K562 (cell line): ENCODE data around the gene TMPRSS7. TPM values are rescaled to one million over a fixed set of nuclear protein-coding genes. Genes with fewer than 3 reads are reported as not detected.

ENCODE experiments used
- ATAC-seq: fragments of 200-7000 bp; cut with Tn5 transposase; 3 replicates; pipeline ENCODE4 v1.9.1; 2020; ENCODE audit warnings: moderate library complexity
- BruUV-seq: library from RNA; stranded (reverse); fragments of 400-500 nt; replicated peaks from 2 replicates; lab custom pipeline; 2021; lab: Mats Ljungman, UMichigan
- CTCF ChIA-PET: fragments of 300-600 bp; formaldehyde crosslinking; extraction: SDS; loops from one replicate; lab custom pipeline; 2021; ENCODE audit warnings: low intra/inter-chr PET ratio; lab: Yijun Ruan, JAX
- POLR2A ChIA-PET: fragments of 300-600, 350-650 bp; sonication (Branson Sonifier 250); formaldehyde crosslinking; extraction: SDS; loops from one replicate; lab custom pipeline; 2021; ENCODE audit warnings: antibody characterized with exemption, inconsistent platforms; lab: Yijun Ruan, JAX
- DNase-seq, 4 experiments: peaks; one replicate each; pipeline versions ENCODE4 v3.0.0 to v3.0.0-alpha.2; 2011 to 2018; ENCODE audit warnings: low spot score in 3 of 4, mixed read lengths in 3 of 4; ENCODE audit errors: extremely low read depth in 1 of 4
- FAIRE-seq: peaks from 2 replicates; lab custom pipeline; 2011; peaks lifted over from hg19 to GRCh38; lab: Jason Lieb, UNC
- H2AFZ ChIP-seq: 2 replicates; pipeline ENCODE4 v1.6.0; 2011; ENCODE audit warnings: low read depth, low read length, control low read depth, inconsistent platforms
- H3K27ac ChIP-seq: fragments of 200-600 bp; 3 replicates; pipeline ENCODE4 v1.8.0; 2011; ENCODE audit warnings: low read depth, mild to moderate bottlenecking, control low read depth, inconsistent platforms, low read length, moderate library complexity, mixed read lengths; ENCODE audit errors: extremely low read depth
- H3K27me3 ChIP-seq, 2 experiments: fragments of 300-600 bp in 1 of 2; 2 replicates in 1 of 2; 3 replicates in 1 of 2; pipeline versions ENCODE4 v1.6.0 to v1.8.0; 2011; ENCODE audit warnings: inconsistent platforms in 2 of 2, low read length in 2 of 2, mild to moderate bottlenecking in 1 of 2, mixed read lengths in 1 of 2, moderate library complexity in 1 of 2; ENCODE audit not compliant: control insufficient read depth in 2 of 2, insufficient read depth in 2 of 2
- H3K36me3 ChIP-seq: fragments of 300-600 bp; 3 replicates; pipeline ENCODE4 v1.8.0; 2011; ENCODE audit warnings: mild to moderate bottlenecking, low read length, inconsistent platforms; ENCODE audit not compliant: control insufficient read depth, insufficient read depth
- H3K4me1 ChIP-seq, 2 experiments: fragments of 200-600 bp in 1 of 2; replicated peaks in 1 of 2; 2 replicates in 1 of 2; 3 replicates in 1 of 2; pipeline versions ENCODE4 v1.5.1 to v1.8.0; 2011; ENCODE audit warnings: inconsistent platforms in 2 of 2, low read length in 2 of 2, mild to moderate bottlenecking in 1 of 2, mixed read lengths in 1 of 2, moderate library complexity in 1 of 2; ENCODE audit not compliant: control insufficient read depth in 2 of 2, insufficient read depth in 2 of 2
- H3K4me2 ChIP-seq: 2 replicates; pipeline ENCODE4 v1.6.1; 2011; ENCODE audit warnings: low read length, control low read depth, inconsistent platforms, mixed read lengths; ENCODE audit not compliant: insufficient read depth
- H3K4me3 ChIP-seq: fragments of 200-600 bp; sonication (generic), shearing (Covaris generic); 2 replicates; pipeline ENCODE4 v1.5.1; 2016; ENCODE audit warnings: control low read depth, inconsistent platforms
- H3K79me2 ChIP-seq: fragments of 200-600 bp; 3 replicates; pipeline ENCODE4 v1.8.0; 2011; ENCODE audit warnings: low read length, inconsistent platforms; ENCODE audit not compliant: control insufficient read depth, insufficient read depth
- H3K9ac ChIP-seq, 2 experiments: 2 replicates each; pipeline versions ENCODE4 v1.6.0 to v1.6.1; 2011; ENCODE audit warnings: low read depth in 2 of 2, low read length in 2 of 2, control low read depth in 1 of 2, inconsistent platforms in 1 of 2, mild to moderate bottlenecking in 1 of 2, mixed read lengths in 1 of 2; ENCODE audit not compliant: insufficient read depth in 1 of 2
- H3K9me1 ChIP-seq: one replicate; pipeline ENCODE4 v1.6.0; 2011; ENCODE audit warnings: inconsistent platforms, mild to moderate bottlenecking, low read length, moderate library complexity; ENCODE audit not compliant: control insufficient read depth, insufficient read depth
- H3K9me3 ChIP-seq: replicated peaks from 2 replicates; pipeline ENCODE4 v1.5.1; 2011; ENCODE audit warnings: low read depth, low read length, inconsistent platforms; ENCODE audit not compliant: control insufficient read depth, insufficient read depth
- H4K20me1 ChIP-seq: replicated peaks from 2 replicates; pipeline ENCODE4 v1.6.1; 2011; ENCODE audit warnings: low read length, inconsistent platforms, mixed read lengths; ENCODE audit not compliant: control insufficient read depth, insufficient read depth
- ATF1 ChIP-seq, 2 experiments: fragments of 450-650 bp in 1 of 2; IDR thresholded peaks; 2 replicates each; pipeline ENCODE4 v1.6.1; 2016; ENCODE audit warnings: missing compliant biosample characterization in 1 of 2, missing genetic modification characterization in 1 of 2
- DNMT1 ChIP-seq: fragments of 450-650 bp; IDR thresholded peaks from 2 replicates; pipeline ENCODE4 v1.6.1; 2016; ENCODE audit warnings: antibody characterized with exemption, mild to moderate bottlenecking
- KLF1 ChIP-seq: fragments of 450-650 bp; IDR thresholded peaks from 2 replicates; pipeline ENCODE4 v1.6.1; 2016; ENCODE audit warnings: missing genetic modification characterization, missing compliant biosample characterization
- NCOA1 ChIP-seq: fragments of 450-650 bp; IDR thresholded peaks from 2 replicates; pipeline ENCODE4 v1.6.1; 2016; ENCODE audit warnings: low read depth
- NR2C2 ChIP-seq, 2 experiments: fragments of 200-800 bp in 1 of 2; sonication (Bioruptor generic) in 1 of 2; sonication (generic) in 1 of 2; formaldehyde crosslinking in 1 of 2; IDR thresholded peaks; 2 replicates each; pipeline versions ENCODE4 v1.6.1 to v1.8.0; 2016 to 2022; ENCODE audit warnings: mild to moderate bottlenecking in 1 of 2, missing compliant biosample characterization in 1 of 2, missing genetic modification characterization in 1 of 2, missing genetic modification reagents in 1 of 2
- ZNF143 ChIP-seq: sonication (generic); formaldehyde crosslinking; IDR thresholded peaks from 2 replicates; pipeline ENCODE4 v1.9.0; 2022; ENCODE audit warnings: mild to moderate bottlenecking, missing genetic modification reagents
- ZNF174 ChIP-seq: fragments of 250-450 bp; sonication (Bioruptor Pico); IDR thresholded peaks from 2 replicates; pipeline ENCODE4 v1.4.0; 2020; ENCODE audit warnings: mild to moderate bottlenecking
- ZNF561 ChIP-seq: fragments of 450-650 bp; formaldehyde crosslinking; conservative IDR thresholded peaks from 2 replicates; pipeline ENCODE4 v1.4.0; 2020; ENCODE audit warnings: mild to moderate bottlenecking, moderate library complexity
- WGBS: fragments of 100-300 bp; shearing (Covaris generic); methylation state at CpG from one replicate; pipeline ENCODE4 v1.1.6; 2016; ENCODE audit warnings: low coverage, mixed read lengths; ENCODE audit not compliant: insufficient coverage; ENCODE audit errors: missing lambda C conversion rate; 5-methylcytosine and 5-hydroxymethylcytosine counted together
- in situ Hi-C: fragments of 300-500 bp; cut with MboI; formaldehyde crosslinking; loops from 4 replicates; pipeline ENCODE4 v1.15.0; 2018; ENCODE audit warnings: inconsistent platforms, mixed read lengths
- intact Hi-C: fragments of 100-400 bp; cut with micrococcal nuclease; formaldehyde crosslinking; loops from 2 replicates; pipeline ENCODE4 v1.14.2; 2022
- polyA plus RNA-seq, 8 experiments: library from polyadenylated mRNA; depleted of rRNA in 4 of 8; stranded (reverse) in 5 of 8; unstranded in 3 of 8; fragments of >200 nt; fragmentation: Nextera tagmentation in 2 of 8; fragmentation: Illumina TruSeq in 1 of 8; extraction: Ambion mirVana in 2 of 8; extraction: Trizol in 1 of 8; gene quantifications; 2 replicates each; pipeline versions ENCODE4 v1.2.1 to v1.2.3, GENCODE V29; 2011 to 2014; ENCODE audit warnings: inconsistent platforms in 1 of 8, missing spikeins in 1 of 8
- total RNA-seq, 7 experiments: library from RNA; depleted of rRNA in 6 of 7; stranded (reverse); fragments of >200 nt in 6 of 7; fragmentation: Illumina TruSeq in 2 of 7; extraction: Trizol in 2 of 7; gene quantifications; 2 replicates each; pipeline versions ENCODE4 v1.2.1 to v1.2.3, GENCODE V29; 2011 to 2021; ENCODE audit warnings: low replicate concordance in 1 of 7
- TF ChIP-seq, protein P1 (sequence below): sonication (generic); formaldehyde crosslinking; IDR thresholded peaks from 2 replicates; pipeline ENCODE4 v1.8.0; 2022; ENCODE audit warnings: mild to moderate bottlenecking, missing genetic modification reagents
- TF ChIP-seq, protein P2 (sequence below), 2 experiments: fragments of 150-350 bp in 1 of 2; IDR thresholded peaks; 2 replicates each; pipeline ENCODE4 v1.6.1; 2012 to 2016; ENCODE audit warnings: low read depth in 2 of 2, low read length in 2 of 2, mild to moderate bottlenecking in 1 of 2, moderate library complexity in 1 of 2
- TF ChIP-seq, protein P3 (sequence below): sonication (generic); formaldehyde crosslinking; IDR thresholded peaks from 2 replicates; pipeline ENCODE4 v1.4.0; 2020; ENCODE audit warnings: mild to moderate bottlenecking, missing genetic modification reagents

The TMPRSS7 gene
- total and polyA plus RNA-seq, 9 of the 15 experiments (the other 6 are each of a cell fraction or from before 2014, with no cell fraction given) = not detected

DNA sequence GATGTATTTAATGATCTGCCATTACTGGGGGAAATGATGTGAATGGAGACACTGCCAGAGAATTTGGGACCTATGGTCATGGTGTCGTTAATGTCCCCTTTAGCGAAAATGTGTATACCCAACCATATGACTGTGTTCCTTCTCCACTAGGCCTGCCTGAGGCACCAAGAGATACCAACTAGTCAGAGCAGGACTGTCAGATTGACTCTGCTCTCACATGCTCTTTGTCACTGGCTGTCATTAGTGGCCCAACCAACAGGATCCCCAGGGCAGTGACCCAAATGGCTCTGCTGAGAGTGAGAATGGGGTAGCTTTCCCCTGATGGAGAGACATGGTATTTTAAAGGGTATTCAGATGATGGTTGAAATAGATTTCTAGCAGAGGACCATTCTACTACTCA, 33.0 kb upstream of the TMPRSS7 start:
- no peak for FAIRE-seq
- no peak overlapping the region for H3K27ac ChIP-seq
- H4K20me1 ChIP-seq = no peaks in the 10 kb centered on the region
- in situ Hi-C loops (no loop called here), intact Hi-C loops (no loop called here)
- ATAC-seq = no peak
- no peaks in the 10 kb centered on the region; a peak in 1 of 5 replicates for H3K4me1 ChIP-seq
- H3K79me2 ChIP-seq = no peaks in the 10 kb centered on the region
- no TSS peak for BruUV-seq
- H3K9me1 ChIP-seq = no peaks in the 10 kb centered on the region
- no peak overlapping the region for H3K9ac ChIP-seq
- no peak overlapping the region for H2AFZ ChIP-seq
- DNase-seq = no peak
- H3K4me3 ChIP-seq = no peak overlapping the region
- H3K27me3 ChIP-seq = peaks cover 0 to 14% of the 10 kb centered on the region in 2 experiments; a peak in 3 of 5 replicates
- no peak overlapping the region for H3K4me2 ChIP-seq
- ChIA-PET CTCF (no interaction called here), POLR2A (no interaction called here)
- 0% methylated on average over 2 of the region's 2 CpGs for WGBS
- H3K9me3 ChIP-seq = no peaks in the 10 kb centered on the region
- no peaks in the 10 kb centered on the region for H3K36me3 ChIP-seq
- TF ChIP-seq KLF1 (no peak), ZNF174 (CRISPR knock-in tag) (no peak), ZNF561 (CRISPR knock-in tag) (no peak), NCOA1 (no peak), NR2C2 (CRISPR knock-in tag; IDR thresholded peaks at IDR 0.05) (no peak), NR2C2 (tag; IDR thresholded peaks at IDR 0.05) (no peak), ATF1 (CRISPR knock-in tag; IDR thresholded peaks at IDR 0.05) (no peak), ATF1 (tag; IDR thresholded peaks at IDR 0.05) (no peak), ZNF143 (no peak), DNMT1 (no peak)
- TF ChIP-seq, protein P1, sequence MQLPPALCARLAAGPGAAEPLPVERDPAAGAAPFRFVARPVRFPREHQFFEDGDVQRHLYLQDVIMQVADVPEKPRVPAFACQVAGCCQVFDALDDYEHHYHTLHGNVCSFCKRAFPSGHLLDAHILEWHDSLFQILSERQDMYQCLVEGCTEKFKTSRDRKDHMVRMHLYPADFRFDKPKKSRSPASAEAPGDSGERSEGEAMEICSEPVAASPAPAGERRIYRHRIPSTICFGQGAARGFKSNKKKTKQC (CRISPR knock-in tag) = no peak
- TF ChIP-seq, protein P2, sequence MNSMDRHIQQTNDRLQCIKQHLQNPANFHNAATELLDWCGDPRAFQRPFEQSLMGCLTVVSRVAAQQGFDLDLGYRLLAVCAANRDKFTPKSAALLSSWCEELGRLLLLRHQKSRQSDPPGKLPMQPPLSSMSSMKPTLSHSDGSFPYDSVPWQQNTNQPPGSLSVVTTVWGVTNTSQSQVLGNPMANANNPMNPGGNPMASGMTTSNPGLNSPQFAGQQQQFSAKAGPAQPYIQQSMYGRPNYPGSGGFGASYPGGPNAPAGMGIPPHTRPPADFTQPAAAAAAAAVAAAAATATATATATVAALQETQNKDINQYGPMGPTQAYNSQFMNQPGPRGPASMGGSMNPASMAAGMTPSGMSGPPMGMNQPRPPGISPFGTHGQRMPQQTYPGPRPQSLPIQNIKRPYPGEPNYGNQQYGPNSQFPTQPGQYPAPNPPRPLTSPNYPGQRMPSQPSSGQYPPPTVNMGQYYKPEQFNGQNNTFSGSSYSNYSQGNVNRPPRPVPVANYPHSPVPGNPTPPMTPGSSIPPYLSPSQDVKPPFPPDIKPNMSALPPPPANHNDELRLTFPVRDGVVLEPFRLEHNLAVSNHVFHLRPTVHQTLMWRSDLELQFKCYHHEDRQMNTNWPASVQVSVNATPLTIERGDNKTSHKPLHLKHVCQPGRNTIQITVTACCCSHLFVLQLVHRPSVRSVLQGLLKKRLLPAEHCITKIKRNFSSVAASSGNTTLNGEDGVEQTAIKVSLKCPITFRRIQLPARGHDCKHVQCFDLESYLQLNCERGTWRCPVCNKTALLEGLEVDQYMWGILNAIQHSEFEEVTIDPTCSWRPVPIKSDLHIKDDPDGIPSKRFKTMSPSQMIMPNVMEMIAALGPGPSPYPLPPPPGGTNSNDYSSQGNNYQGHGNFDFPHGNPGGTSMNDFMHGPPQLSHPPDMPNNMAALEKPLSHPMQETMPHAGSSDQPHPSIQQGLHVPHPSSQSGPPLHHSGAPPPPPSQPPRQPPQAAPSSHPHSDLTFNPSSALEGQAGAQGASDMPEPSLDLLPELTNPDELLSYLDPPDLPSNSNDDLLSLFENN (IDR thresholded peaks at IDR 0.05; ENCODE audit: low read depth in 2 of 2, low read length in 2 of 2) = no peak
- TF ChIP-seq, protein P3, sequence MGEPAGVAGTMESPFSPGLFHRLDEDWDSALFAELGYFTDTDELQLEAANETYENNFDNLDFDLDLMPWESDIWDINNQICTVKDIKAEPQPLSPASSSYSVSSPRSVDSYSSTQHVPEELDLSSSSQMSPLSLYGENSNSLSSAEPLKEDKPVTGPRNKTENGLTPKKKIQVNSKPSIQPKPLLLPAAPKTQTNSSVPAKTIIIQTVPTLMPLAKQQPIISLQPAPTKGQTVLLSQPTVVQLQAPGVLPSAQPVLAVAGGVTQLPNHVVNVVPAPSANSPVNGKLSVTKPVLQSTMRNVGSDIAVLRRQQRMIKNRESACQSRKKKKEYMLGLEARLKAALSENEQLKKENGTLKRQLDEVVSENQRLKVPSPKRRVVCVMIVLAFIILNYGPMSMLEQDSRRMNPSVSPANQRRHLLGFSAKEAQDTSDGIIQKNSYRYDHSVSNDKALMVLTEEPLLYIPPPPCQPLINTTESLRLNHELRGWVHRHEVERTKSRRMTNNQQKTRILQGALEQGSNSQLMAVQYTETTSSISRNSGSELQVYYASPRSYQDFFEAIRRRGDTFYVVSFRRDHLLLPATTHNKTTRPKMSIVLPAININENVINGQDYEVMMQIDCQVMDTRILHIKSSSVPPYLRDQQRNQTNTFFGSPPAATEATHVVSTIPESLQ (CRISPR knock-in tag) = no peak
